Measurements from ENCODE around the gene GLE1. TPM values are rescaled to one million over a fixed set of nuclear protein-coding genes. Genes with fewer than 3 reads are reported as not detected.
"Not testable (repeated sequence)": the region's sequence is repeated elsewhere in the genome, so short reads cannot be mapped to it uniquely, and the experiment has no call there.

GLE1 gene
- total RNA-seq, 4 donors from 2014 or later: 3.3 to 25.5 (median 16.4) TPM

GRCh38 chr9:128577206-128577605 is 72.7 kb downstream of the GLE1 start:
- Histone ChIP-seq H3K4me1 (no peaks in the 10 kb centered on the region), H3K27ac (no peak overlapping the region), H3K9me3 (no peaks in the 10 kb centered on the region), H3K27me3 (no peaks in the 10 kb centered on the region), H3K4me3 (no peak overlapping the region), H3K36me3 (no peaks in the 10 kb centered on the region)
- intact Hi-C loops (cut with DNase I; ENCODE audit: low total_unique reads): no loop called here
- no peak for DNase-seq
- TF ChIP-seq POLR2A (IDR thresholded peaks at IDR 0.05) (no peak), CTCF (IDR thresholded peaks at IDR 0.05) (no peak)

- Histone ChIP-seq H3K4me3 (no peak overlapping the region), H3K4me1 (no peaks in the 10 kb centered on the region), H3K9me3 (no peaks in the 10 kb centered on the region), H3K27me3 (no peaks in the 10 kb centered on the region), H3K36me3 (no peaks in the 10 kb centered on the region), H3K27ac (no peak overlapping the region)
- DNase-seq: no peak
- intact Hi-C loops (cut with DNase I; ENCODE audit: low total_unique reads): no loop called here
- TF ChIP-seq CTCF (IDR thresholded peaks at IDR 0.05) (no peak), POLR2A (IDR thresholded peaks at IDR 0.05) (no peak)
These were observed 74.7 kb downstream of the GLE1 start for GRCh38 chr9:128579194-128579593.

- Histone ChIP-seq H3K27ac (no peak overlapping the region), H3K27me3 (no peaks in the 10 kb centered on the region), H3K9me3 (no peaks in the 10 kb centered on the region), H3K4me1 (no peaks in the 10 kb centered on the region), H3K36me3 (no peaks in the 10 kb centered on the region), H3K4me3 (no peak overlapping the region)
- no peak for TF ChIP-seq POLR2A (IDR thresholded peaks at IDR 0.05)
- no peak for TF ChIP-seq CTCF (IDR thresholded peaks at IDR 0.05)
- no peak for DNase-seq
- intact Hi-C loops (cut with DNase I; ENCODE audit: low total_unique reads): no loop called here
These were observed 76.2 kb downstream of the GLE1 start for GRCh38 chr9:128580731-128581130.

- H3K9me3 ChIP-seq; H3K27ac ChIP-seq; H3K36me3 ChIP-seq; H3K4me1 ChIP-seq; H3K4me3 ChIP-seq; intact Hi-C loops (cut with DNase I; ENCODE audit: low total_unique reads); H3K27me3 ChIP-seq; DNase-seq: not testable (repeated sequence)
These were observed 80.6 kb downstream of the GLE1 start for GRCh38 chr9:128585155-128585554.

- DNase-seq: not testable (repeated sequence)
These were observed 82.4 kb downstream of the GLE1 start for GRCh38 chr9:128586934-128587333.

GRCh38 chr9:128587453-128587852 is 82.9 kb downstream of the GLE1 start:
- DNase-seq: no peak
- H3K27me3 ChIP-seq: no peaks in the 10 kb centered on the region
- no peak overlapping the region for H3K4me3 ChIP-seq
- intact Hi-C loops (cut with DNase I; ENCODE audit: low total_unique reads): no loop called here
- H3K36me3 ChIP-seq: no peaks in the 10 kb centered on the region
- TF ChIP-seq CTCF (IDR thresholded peaks at IDR 0.05): no peak
- TF ChIP-seq POLR2A (IDR thresholded peaks at IDR 0.05): no peak
- H3K4me1 ChIP-seq: no peaks in the 10 kb centered on the region
- no peaks in the 10 kb centered on the region for H3K9me3 ChIP-seq
- no peak overlapping the region for H3K27ac ChIP-seq

More at GRCh38 chr9:128586934-128587333, 82.4 kb downstream of the GLE1 start:
- H3K9me3 ChIP-seq; intact Hi-C loops (cut with DNase I; ENCODE audit: low total_unique reads); H3K4me1 ChIP-seq; H3K27ac ChIP-seq; H3K36me3 ChIP-seq; H3K4me3 ChIP-seq; H3K27me3 ChIP-seq: not testable (repeated sequence)
